Esophagus mucosa (tissue), 1 donor: Measurements from ENCODE around the gene SMOC2. TPM values are rescaled to one million over a fixed set of nuclear protein-coding genes. Genes with fewer than 3 reads are reported as not detected.

Source experiments
- ATAC-seq: fragments of 200-7000 bp; cut with Tn5 transposase; one replicate; pipeline ENCODE4 v1.9.1; 2020
- total RNA-seq: library from RNA; stranded (reverse); gene quantifications from one replicate; pipeline ENCODE4 v1.2.4, GENCODE V29; 2023
- donor health status: DM: yes; HTN: yes; CAD: no.

SMOC2 gene
- total RNA-seq, 1 donor from 2014 or later: 1.9 TPM

DNA sequence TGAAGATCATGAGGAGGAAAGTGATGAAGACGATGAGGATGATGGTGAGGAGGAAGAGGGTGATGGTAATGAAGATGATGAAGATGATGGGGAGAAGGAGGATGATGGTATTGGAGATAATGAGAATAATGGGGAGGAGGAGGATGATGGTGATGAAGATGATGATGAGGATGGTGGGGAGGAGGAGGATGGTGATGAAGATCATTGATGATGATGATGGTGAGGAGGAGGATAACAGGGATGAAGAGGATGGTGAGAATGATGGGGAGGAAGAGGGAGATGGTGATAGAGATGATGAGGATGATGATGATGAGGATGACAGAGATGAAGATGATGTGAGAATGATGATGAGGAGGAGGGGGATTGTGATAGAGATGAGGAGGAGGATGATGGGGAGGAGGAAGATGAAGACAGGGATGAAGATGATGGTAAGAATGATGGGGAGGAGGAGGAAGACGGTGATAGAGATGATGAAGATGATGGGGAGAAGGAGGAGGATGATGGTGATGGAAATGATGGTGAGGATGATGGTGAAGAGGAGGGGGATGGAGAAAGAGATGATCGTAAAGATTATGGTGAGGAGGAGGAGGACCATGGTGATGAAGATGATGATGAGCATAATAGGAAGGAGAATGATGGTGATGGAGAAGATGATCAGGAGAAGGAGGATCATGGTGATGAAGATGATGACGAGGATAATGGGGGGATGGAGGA lies 273.7 kb downstream of the SMOC2 start:
- ATAC-seq: no peak

DNA sequence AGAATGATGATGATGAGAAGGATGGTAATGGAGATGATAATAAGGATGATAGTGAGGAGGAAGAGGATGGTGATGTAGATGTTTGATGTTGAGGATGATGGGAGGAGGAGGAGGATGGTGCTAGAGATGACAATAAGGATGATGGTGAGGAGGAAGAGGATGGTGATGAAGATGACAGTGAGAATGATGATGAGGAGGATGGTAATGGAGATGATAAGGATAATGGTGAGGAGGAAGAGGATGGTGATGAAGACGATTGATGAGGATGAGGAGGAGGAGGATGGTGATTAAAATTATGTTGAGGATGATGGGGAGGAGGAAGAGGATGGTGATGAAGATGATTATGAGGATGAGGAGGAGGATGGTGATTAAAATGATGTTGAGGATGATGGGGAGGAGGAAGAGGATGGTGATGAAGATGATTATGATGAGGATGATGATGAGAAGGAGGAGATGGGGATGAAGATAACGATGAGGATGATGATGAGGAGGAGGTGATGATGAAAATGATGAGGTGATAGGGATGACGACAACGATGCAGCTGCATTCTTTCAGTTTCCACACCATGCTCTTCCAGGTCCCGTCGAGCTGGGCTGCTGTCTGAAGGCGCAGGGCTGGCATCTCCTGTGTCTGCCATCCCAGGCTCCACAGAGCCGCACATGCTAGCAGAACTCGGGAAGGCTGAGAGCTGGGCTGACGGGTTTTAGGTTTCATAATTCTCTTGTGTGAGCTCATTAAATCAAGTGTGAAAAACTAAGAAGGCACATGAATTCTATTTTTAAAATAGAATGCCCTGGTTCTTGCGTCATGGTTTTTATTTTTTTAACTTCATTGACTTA lies 274.9 kb downstream of the SMOC2 start:
- no peak for ATAC-seq

DNA sequence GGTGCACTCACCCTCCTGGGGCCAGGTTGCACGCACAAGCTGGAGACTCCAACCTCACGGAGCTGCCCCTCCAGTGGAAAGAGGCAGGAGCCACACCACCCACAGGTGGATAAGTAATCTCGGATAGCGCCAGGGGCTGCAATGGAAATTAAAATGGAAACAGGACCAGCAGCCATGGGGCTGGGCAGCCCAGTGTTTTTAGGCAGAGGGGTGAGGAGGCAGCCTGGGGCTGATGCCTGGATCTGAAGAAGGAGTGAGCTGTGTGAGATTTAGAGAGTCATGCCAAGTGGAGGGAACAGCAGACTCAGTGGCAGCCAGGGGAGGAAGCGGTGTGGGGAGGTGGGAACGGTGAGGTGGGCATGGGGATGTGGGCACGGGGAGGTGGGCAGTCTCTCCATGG lies 275.6 kb downstream of the SMOC2 start:
- ATAC-seq: no peak

DNA sequence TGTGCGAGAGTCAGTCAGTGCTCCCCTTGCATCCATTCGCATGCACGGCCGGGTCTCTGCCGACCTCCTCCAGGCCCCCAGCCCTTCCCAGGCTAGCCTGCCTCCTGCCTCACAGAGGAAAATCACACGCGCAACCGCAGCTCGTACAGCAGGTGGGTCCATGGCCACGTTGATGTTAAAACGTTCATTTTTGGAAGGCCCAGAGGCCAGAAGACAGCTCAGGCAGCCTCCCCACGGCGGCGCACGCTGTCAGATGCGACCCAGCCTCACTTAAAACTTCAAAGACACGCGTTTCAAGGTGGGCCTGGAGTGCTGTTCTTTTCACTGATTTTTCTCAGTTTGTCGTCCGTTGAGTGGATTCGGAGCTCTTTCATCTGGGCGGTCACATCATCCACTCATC lies 276.5 kb downstream of the SMOC2 start:
- no peak for ATAC-seq

Other genes with a start within 250 kb of the SMOC2 start
- 0.44 TPM for gene DACT2, start 121.4 kb upstream of the SMOC2 start, total RNA-seq